Measurements from ENCODE around the gene MYCBPAP. TPM values are rescaled to one million over a fixed set of nuclear protein-coding genes. Genes with fewer than 3 reads are reported as not detected.

MYCBPAP gene
- total RNA-seq, 2 donors from 2014 or later = 0.30 to 1.6 TPM

- no peaks in the 10 kb centered on the region for H3K36me3 Mint-ChIP-seq
- ATAC-seq (no peak), DNase-seq (ENCODE audit: low spot score in 2 of 2) (no peak)
- no peaks in the 10 kb centered on the region for H3K9me3 Mint-ChIP-seq
- H3K27ac Mint-ChIP-seq = no peak overlapping the region
Observed at GRCh38 chr17:50521514-50521913, 13.3 kb downstream of the MYCBPAP start.

- no peak for DNase-seq (ENCODE audit: low spot score in 2 of 2)
- Mint-ChIP-seq H3K27ac (no peak overlapping the region), H3K36me3 (no peaks in the 10 kb centered on the region), H3K9me3 (no peaks in the 10 kb centered on the region)
- ATAC-seq = no peak
Observed at GRCh38 chr17:50522766-50523165, 14.5 kb downstream of the MYCBPAP start.

DNA sequence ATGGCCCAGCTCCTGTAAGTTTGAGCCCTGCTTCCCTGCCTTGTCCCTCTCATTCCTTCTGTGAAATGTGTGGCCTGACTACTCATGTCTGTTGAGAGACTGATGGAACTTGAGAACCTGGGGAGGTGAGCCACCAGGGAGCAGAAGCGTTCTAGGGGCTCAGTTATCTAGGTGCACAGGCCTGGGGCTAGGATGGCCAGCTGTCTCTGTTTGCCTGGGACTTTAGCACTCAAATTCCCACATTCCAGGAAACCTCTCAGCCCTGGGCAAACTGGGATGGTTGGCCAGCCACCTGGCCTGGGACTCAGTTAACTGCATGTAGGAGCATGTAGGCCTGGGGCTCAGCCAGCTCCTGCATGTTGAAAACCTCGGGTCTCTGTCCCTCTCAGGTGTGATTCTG, 15.0 kb downstream of the MYCBPAP start:
- ATAC-seq (no peak), DNase-seq (ENCODE audit: low spot score in 2 of 2) (no peak)
- no peaks in the 10 kb centered on the region for H3K36me3 Mint-ChIP-seq
- H3K9me3 Mint-ChIP-seq = no peaks in the 10 kb centered on the region
- H3K27ac Mint-ChIP-seq = no peak overlapping the region

DNA sequence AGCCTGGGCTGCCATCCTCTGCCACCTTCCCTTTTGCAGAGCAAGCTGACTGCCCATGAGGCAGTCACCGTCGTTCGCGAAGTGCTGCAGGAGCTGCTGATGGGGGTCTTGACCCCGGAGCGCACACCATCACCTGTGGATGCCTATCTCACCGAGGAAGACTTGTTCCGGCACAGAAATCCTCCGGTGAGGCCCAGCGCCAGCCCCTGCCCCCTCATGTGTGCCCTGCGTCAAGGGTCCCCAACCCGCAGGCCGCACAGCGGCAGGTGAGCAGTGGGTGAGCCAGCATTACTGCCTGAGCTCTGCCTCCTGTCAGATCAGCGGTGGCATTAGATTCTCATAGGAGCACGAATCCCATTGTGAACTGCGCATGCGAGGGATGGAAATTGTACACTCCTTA, 16.6 kb downstream of the MYCBPAP start:
- no peak for ATAC-seq
- no peak for DNase-seq (ENCODE audit: low spot score in 2 of 2)
- no peaks in the 10 kb centered on the region for H3K36me3 Mint-ChIP-seq
- no peak overlapping the region for H3K27ac Mint-ChIP-seq
- H3K9me3 Mint-ChIP-seq = no peaks in the 10 kb centered on the region

DNA sequence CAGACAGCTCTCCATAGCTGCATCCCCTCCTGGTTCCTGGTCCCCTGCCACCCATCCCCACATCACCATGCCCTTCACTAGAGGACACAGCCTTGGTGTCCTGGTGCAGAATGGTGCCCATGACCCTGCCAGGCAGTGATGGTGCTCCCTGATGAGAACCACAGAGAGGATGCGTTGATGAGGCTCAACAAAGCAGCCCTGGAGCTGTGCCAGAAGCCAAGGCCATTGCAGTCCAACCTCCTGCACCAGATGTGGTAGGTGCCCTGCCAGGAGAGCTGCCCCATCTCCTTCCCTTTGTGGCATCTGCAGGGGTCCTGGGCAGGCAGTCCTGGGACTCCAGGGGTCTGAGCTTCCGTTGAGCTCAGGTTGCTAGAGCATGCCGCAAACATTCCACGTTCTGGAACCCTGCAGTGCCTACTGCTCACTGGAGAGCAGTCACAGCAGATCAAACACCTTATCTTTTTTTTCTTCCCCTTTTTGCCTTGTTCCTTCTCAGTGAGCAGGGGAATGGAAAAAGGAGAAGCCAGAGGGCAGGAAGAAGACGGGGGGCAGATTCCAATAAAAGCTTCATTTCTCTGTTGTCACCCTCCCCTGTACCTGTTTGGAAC, 19.0 kb downstream of the MYCBPAP start:
- DNase-seq (ENCODE audit: low spot score in 2 of 2) (no peak), ATAC-seq (no peak)
- Mint-ChIP-seq H3K9me3 (no peaks in the 10 kb centered on the region), H3K27ac (no peak overlapping the region), H3K36me3 (no peaks in the 10 kb centered on the region)

GRCh38 chr17:50527949-50528474, 19.8 kb downstream of the MYCBPAP start:
- ATAC-seq = no peak
- Mint-ChIP-seq H3K27ac (no peak overlapping the region), H3K9me3 (no peaks in the 10 kb centered on the region)

DNA sequence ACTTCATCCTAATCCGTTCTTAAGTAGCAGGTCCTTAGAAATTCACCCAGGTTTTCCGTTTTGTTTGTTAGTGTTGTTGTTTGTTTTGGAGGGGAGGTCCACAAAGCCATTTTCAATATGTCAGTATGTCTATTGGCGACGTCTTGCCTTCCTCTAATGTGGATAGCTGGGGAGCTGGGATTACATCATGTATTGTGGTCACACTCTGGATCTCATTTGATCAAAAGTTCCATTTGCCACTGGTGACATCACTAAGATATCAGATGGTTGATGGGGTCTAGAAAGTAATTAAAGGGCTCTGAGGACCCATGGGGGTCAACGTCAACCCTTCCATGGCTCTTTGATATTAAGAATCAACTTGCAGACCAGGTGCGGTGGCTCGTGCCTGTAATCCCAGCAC, 21.6 kb downstream of the MYCBPAP start:
- Mint-ChIP-seq H3K27ac (no peak overlapping the region), H3K36me3 (no peaks in the 10 kb centered on the region), H3K9me3 (no peaks in the 10 kb centered on the region)
- DNase-seq (ENCODE audit: low spot score in 2 of 2) (no peak), ATAC-seq (no peak)

More at GRCh38 chr17:50527949-50528474, 19.8 kb downstream of the MYCBPAP start:
- no peak for DNase-seq (ENCODE audit: low spot score in 2 of 2)
- H3K36me3 Mint-ChIP-seq = no peaks in the 10 kb centered on the region

DNA sequence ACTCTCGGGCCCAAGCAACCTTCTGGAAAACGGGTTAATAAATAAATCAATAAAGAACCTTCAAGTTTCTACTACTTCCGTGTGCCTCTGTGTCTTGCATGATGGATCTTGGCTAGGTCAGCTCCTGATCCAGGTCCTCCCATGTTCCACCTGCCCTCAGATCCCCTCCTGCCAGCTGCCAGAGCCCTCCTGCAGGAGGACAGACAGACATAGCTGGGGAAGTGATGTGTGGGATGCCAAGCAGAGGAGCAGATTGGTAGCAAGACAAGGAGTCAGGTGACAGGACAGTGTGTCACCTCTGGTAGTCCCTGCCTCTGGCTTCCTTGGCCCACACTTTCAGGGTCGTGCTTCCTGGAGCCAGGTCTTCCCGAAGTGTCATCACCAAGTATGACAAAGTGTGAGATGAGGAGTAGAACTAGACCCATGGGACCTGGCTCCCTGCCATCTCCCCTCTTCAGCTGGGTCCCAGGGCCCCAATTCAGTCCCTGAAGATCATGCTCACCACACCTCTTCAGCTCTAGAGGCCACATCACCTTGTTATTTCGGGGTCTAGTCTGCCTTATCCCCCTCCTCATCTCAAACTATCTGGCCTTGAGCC, 23.3 kb downstream of the MYCBPAP start:
- Mint-ChIP-seq H3K36me3 (no peaks in the 10 kb centered on the region), H3K27ac (no peak overlapping the region), H3K9me3 (no peaks in the 10 kb centered on the region)
- DNase-seq (ENCODE audit: low spot score in 2 of 2) (no peak), ATAC-seq (no peak)

DNA sequence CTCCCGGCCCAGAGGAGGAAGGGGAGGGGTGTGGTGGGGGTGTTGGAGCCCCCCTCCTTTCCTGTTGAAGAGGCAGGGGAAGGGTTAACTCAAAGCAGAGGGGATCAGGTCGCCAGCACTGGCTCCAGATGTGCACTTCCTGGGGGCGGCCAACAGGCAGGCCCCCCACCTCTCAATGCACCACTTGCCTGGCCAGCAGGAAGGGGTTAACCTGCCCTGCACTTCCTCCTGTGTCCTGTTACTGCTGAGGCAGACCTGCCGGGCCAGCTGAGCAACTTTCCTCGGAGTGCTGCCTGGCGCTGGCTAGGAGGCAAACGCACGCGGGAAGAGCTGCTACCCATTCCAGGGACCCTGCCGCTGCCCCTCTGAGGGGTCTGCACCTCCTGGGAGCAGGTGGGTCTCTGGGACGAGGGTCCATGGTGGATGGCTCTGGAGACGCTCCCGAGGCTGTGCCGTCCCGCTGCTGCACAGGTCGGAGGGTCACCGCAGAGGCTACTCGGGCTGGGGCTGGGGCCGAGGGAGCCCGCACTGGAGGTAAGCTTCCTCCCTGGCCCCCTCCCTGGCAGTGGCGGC, 24.3 kb downstream of the MYCBPAP start, which contains the start of gene EPN3:
Gene EPN3 (plus strand): TSS at position 284 of the 573 bp plus-strand sequence. CDS start 3,822 bp downstream, outside the sequence.
- ATAC-seq (no peak), DNase-seq (ENCODE audit: low spot score in 2 of 2) (no peak)
- Mint-ChIP-seq H3K27ac (no peak within 1 kb of the TSS), H3K36me3 (no peaks in the 10 kb centered on the region), H3K9me3 (no peaks in the 10 kb centered on the region)

DNA sequence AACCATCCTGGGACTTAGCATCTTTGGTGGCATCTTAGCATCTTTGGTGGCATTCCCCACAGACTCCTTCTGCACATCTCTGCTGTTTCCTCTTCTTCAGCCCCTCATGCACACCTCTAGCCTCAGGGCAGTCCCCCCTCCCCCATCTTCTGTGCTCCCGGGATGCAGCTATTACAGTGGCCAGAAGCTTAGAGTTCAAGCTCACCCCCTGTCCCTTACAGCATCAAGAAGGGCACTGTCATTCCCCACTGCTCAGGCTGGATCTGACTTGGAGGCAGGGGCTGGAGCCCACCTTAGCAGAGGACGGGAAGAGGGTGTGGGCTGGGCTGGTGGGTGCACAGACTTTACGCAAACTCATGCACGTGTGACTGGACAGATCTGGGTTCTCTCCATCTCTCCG, 24.9 kb downstream of the MYCBPAP start:
- DNase-seq (ENCODE audit: low spot score in 2 of 2) (no peak), ATAC-seq (no peak)
- no peaks in the 10 kb centered on the region for H3K36me3 Mint-ChIP-seq
- H3K27ac Mint-ChIP-seq = no peak overlapping the region
- no peaks in the 10 kb centered on the region for H3K9me3 Mint-ChIP-seq

DNA sequence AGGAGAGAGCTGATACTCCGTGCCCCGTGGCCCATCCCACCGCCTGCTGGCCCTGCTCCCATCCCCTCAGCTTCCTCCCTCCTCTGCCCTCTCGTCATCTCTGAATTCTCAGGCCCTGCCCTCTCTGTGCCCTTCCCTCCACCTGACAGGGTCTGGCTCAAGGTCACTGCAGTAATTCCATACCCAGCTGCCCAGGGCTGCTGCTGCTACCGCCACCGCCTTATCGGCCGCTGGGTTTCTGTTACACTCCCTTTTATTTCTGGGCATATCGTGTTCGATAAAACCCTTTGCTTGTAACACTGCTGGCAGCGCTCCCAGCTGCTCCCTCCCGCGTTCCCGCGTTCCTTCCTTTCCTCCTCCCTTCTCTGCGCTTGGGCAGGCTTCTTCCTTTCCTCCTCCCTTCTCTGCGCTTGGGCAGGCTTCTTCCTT, 25.5 kb downstream of the MYCBPAP start:
- no peaks in the 10 kb centered on the region for H3K9me3 Mint-ChIP-seq
- H3K36me3 Mint-ChIP-seq = no peaks in the 10 kb centered on the region
- peak in 1 of 2 donors; percentile 27 for ATAC-seq
- no peak overlapping the region for H3K27ac Mint-ChIP-seq
- no peak for DNase-seq (ENCODE audit: low spot score in 2 of 2)

DNA sequence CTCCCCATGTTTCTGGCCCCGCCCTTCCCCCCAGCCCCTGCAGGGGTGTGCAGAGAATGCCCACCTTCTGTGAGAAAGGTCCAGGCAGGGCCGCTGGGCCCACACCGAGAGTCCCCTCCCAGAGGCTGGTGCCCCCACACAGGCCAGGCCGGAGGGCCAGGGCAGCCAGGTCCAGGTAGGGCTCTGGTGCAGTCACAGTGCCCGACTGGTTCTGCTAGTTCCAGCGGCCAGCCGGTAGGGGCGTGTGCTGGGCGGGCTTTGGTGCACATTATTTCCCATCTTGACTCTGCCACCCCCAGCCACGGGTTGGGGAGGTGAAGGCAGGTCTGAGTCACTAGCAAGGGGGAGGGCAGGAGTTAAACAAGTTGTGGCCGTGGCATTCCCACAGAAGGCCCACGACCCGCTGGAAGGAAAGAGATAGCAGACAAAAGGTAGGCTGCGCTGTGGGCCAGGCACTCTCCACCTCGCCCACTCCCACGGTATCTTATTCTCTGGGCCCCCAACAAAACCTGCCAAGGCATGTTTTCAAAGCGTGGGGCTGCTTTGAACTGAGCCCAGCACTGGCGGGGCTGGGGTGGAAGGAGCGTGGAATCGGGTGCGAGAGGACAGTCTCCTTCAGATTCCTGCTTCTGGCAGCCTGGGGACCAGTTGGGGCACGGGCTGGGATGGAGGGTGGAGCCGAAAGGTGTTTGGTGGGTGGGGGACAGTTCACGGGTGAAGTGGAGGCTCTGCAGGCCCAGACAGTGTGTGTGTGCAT, 26.2 kb downstream of the MYCBPAP start:
- no peak overlapping the region for H3K27ac Mint-ChIP-seq
- no peak for DNase-seq (ENCODE audit: low spot score in 2 of 2)
- peak; percentile 42 to 75 for ATAC-seq
- no peaks in the 10 kb centered on the region for H3K36me3 Mint-ChIP-seq
- H3K9me3 Mint-ChIP-seq = no peaks in the 10 kb centered on the region

DNA sequence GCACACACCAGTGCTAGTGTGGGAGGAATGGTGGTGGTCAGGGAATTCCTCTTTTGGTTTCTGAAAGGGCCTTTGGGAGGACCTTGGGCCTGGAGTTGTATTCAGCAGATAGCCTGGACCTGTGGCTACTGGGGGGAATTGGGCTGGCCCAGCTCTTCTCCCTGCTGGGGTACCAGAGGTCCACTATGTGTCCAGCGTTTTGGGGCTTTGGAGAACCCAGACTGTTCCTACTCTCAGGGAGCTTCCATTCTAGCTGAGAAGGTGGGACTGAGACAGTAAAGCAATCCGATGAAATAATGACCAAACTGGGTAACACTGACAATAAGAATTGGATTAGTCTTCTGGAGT, 26.7 kb downstream of the MYCBPAP start:
- Mint-ChIP-seq H3K9me3 (no peaks in the 10 kb centered on the region), H3K27ac (no peak overlapping the region), H3K36me3 (no peaks in the 10 kb centered on the region)
- ATAC-seq = no peak
- DNase-seq (ENCODE audit: low spot score in 2 of 2) = no peak

DNA sequence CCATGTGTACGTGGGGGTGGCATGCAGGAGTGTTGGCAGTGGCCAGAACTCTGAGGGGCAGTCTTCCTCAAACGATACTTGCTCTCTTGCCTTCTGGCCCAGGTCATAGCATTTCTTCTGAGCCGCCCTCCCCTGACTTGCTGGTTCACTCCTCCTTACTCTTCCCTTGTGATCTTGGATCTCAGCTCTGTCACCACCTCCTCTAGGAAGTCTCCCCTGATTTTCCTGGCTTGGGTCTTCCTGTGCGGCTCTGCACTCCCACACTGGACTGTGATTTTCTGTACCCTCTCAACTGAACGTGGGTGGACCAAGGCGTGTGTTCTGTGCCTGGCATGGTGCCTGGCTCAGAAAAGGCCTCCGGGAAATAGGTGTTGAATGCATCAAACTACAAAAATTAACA, 27.2 kb downstream of the MYCBPAP start:
- DNase-seq (ENCODE audit: low spot score in 2 of 2) = no peak
- Mint-ChIP-seq H3K27ac (no peak overlapping the region), H3K9me3 (no peaks in the 10 kb centered on the region), H3K36me3 (no peaks in the 10 kb centered on the region)
- ATAC-seq = no peak

GRCh38 chr17:50536683-50537646, 28.7 kb downstream of the MYCBPAP start:
- no peak overlapping the region for H3K27ac Mint-ChIP-seq
- DNase-seq (ENCODE audit: low spot score in 2 of 2) (no peak), ATAC-seq (no peak)
- H3K9me3 Mint-ChIP-seq = no peaks in the 10 kb centered on the region
- no peaks in the 10 kb centered on the region for H3K36me3 Mint-ChIP-seq

All from activated naive CD4-positive, alpha-beta T cell treated with anti-CD3 and anti-CD28 coated beads, Interleukin-2, amount 50 U/mL, for 72 hours (primary cell).